Right ventricle myocardium inferior (tissue), 1 donor: ENCODE measurements around the gene MCOLN1. TPM values are rescaled to one million over a fixed set of nuclear protein-coding genes. Genes with fewer than 3 reads are reported as not detected.
A peak's percentile ranks its signal among the peaks of the same experiment; 100 is the strongest.

Experiments used
- ATAC-seq: fragments of 200-7000 bp; cut with Tn5 transposase; one replicate; pipeline ENCODE4 v1.9.1; 2020; ENCODE audit warnings: mild to moderate bottlenecking, moderate library complexity
- DNase-seq: peaks from one replicate; pipeline ENCODE4 v3.0.0; 2021; ENCODE audit errors: missing footprints
- intact Hi-C: fragments of 100-400 bp; cut with DNase I; formaldehyde crosslinking; loops from one replicate; pipeline ENCODE4 v1.11.0; 2022
- total RNA-seq: library from RNA; stranded (reverse); fragmentation: NEBNext Ultra II Directional; extraction: Animal tissue kit (Norgen Biotek cat#: 25700); gene quantifications from one replicate; pipeline ENCODE4 v1.2.1, GENCODE V29; 2021
- donor health status: DM: no; HTN: yes; CAD: no; lungs with severe emphysema.

The MCOLN1 gene
- total RNA-seq, 1 donor from 2014 or later = 19.5 TPM

DNA sequence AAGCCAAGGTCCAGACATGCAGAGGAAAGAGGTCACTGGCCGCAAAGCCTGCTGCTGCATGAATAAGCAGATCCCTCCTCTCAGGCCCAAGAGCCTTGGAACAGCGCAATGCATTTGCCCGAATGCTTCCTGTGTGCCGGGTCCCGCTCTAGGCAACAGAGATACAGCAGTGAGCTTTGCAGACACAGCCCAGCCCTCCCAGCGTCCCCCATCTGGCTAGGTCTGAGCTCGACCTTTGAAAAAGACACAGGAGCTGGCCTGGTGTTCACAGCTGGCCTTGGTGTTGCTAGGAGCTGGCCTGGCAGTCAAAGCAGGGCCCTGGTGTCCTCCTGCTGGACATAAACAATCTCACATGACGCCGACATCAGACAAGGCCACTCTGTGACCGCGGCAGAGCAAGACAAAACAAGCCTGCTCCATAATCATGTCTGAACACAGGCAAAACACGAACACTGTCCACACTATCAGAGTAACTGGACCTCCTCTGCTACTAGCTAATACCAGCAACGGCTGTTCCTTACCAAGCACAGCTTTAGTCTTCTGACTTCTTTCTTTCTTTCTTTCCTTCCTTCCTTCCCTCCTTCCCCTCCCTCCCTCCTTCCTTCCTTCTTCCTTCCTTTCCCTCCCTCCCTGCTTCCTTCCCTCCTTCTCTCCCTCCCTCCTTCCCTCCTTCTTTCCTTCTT, 27.9 kb upstream of the MCOLN1 start:
- ATAC-seq (peak; percentile 82), DNase-seq (peak; percentile 76)
- intact Hi-C loops = no loop called here

DNA sequence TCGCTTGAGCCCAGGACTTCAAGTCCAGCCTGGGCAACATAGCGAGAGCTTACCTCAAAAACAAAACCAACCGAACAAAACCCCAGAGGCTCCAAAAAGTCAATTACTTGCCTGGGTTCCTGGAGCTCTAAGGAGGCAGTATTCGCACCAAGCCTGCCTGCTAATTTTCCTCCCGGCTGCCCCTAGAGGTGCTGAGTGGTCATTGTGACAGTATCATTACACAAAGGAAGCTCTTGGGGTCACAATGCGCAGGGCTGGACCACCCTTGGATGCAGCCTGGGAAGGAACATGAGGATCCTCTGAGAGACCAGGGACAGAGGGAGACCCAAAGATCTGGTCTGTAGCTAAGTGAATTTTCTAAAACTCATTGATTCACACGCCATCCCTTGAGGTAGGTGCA, 25.1 kb upstream of the MCOLN1 start:
- intact Hi-C loops = no loop called here
- ATAC-seq (no peak), DNase-seq (peak; percentile 11)

DNA sequence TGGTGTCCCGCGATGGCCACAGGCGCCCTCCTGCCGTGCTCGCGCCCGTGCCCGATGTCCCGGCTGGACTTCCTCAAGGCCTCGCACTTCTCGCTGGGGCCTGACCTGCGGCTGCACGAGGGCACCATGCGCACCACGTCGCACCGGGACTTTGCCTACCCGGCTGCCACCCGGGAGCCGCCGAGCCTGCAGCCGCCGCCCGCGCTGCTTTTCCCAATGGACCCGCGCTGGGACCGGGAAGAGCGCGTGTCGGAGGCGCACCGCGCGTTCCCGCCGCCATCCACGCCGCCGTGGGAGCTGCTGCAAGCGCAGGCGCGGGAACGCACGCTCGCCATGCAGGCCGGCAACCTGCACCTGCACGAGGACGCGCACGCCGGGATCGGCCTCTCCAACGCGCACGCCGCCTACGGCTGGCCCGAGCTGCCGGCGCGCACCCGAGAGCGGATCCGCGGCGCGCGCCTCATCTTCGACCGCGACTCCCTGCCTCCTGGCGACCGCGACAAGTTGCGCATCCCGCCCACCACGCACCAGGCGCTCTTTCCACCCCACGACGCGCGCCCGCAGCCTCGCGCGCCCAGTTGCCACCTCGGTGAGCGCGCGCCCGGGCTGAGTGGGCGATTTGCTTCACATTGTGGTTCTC, 21.5 kb upstream of the MCOLN1 start:
- DNase-seq (no peak), ATAC-seq (no peak)
- intact Hi-C loops = no loop called here

DNA sequence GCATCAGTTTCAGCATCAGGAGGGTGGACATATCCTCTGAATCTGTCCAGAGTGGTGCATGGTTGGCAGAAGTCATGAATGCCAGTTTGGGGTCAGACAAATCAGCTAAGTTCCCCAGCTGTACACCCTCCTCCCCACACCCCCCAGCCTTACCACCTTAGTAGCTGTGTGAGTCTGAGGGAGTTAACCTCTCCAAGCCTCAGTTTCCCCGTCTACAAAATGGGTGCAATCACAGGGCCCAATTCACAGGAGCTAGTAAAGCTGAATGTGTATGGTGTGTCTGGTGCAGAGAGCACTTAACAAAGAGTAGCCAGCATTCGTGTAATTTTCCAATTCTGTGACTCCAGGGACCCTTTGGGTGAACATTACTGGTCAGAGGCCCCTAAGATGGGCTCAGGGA, 19.9 kb upstream of the MCOLN1 start:
- no peak for ATAC-seq
- intact Hi-C loops = no loop called here
- no peak for DNase-seq

DNA sequence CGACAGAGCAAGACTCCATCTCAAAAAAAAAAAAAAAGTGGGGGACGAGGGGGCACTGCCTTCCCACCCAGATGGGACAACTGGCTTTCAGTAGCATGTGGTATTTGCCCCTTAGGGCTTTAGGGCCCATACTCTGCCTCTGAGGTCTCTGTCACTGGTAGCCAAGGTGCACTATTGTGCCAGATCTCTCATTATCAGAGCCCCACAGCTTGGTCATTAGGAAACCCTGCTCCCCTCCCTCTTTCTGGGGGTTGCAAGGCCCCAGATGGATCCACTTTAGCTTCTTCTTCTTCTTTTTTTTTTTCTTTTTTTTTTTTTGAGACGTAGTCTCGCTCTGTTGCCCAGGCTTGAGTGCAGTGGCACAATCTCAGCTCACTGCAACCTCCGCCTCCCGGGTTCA, 17.7 kb upstream of the MCOLN1 start:
- intact Hi-C loops = no loop called here
- no peak for ATAC-seq

DNA sequence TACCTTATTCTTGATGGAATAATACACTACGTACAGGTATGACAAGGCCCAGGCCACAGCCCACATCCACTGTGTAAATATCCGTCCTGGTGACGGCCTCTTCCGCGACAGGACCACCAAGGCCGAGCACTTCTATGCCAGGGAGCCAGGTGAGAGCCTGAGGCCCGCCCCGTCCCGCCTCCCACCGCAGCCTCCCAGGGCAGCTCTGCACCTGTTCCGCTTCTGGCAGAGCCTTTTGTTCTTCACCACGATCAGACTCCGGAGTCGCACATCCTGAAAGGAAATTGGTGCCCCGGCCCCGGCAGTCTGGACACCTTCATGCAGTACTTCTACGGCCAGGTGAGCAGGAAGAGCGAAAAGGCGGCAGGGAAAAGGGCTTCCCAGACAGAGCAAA, 17.1 kb upstream of the MCOLN1 start:
- DNase-seq = no peak
- ATAC-seq = no peak
- intact Hi-C loops = no loop called here

More for the DNA sequence above, 17.7 kb upstream of the MCOLN1 start:
- no peak for DNase-seq

DNA sequence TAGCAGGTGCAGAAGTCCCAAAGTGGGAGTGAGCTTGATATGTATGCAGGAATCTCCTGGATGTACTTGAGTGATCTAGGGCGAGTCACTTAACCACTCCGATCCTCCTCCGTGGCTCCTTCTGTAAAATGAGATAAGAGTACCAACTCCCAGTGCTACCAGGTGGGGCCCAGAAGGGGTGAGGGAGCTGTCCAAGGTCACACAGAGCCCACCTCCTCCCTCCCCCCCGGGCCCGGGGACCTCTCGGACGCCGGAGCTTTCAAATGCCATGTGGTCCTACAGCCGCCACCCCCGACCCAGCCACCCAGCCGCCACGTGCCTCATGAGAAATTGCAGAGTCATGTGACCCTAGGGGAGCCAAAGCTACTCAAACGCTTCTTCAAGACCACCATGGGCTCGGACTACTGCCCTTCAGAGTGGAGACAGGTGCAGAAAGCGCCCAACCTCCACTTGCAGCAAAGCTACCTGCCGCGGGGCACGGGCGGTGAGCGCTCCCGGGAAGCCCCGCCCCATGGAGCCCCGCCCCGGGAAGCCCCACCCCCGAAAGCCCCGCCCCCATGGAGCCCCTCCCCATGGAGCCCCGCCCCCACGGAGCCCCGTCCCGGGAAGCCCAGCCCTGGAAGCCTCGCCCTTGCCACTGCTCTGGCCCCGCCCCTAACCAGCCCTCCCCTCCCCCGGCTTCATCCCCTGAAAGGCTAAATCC, 16.6 kb upstream of the MCOLN1 start:
- ATAC-seq = no peak
- no peak for DNase-seq
- intact Hi-C loops = no loop called here

DNA sequence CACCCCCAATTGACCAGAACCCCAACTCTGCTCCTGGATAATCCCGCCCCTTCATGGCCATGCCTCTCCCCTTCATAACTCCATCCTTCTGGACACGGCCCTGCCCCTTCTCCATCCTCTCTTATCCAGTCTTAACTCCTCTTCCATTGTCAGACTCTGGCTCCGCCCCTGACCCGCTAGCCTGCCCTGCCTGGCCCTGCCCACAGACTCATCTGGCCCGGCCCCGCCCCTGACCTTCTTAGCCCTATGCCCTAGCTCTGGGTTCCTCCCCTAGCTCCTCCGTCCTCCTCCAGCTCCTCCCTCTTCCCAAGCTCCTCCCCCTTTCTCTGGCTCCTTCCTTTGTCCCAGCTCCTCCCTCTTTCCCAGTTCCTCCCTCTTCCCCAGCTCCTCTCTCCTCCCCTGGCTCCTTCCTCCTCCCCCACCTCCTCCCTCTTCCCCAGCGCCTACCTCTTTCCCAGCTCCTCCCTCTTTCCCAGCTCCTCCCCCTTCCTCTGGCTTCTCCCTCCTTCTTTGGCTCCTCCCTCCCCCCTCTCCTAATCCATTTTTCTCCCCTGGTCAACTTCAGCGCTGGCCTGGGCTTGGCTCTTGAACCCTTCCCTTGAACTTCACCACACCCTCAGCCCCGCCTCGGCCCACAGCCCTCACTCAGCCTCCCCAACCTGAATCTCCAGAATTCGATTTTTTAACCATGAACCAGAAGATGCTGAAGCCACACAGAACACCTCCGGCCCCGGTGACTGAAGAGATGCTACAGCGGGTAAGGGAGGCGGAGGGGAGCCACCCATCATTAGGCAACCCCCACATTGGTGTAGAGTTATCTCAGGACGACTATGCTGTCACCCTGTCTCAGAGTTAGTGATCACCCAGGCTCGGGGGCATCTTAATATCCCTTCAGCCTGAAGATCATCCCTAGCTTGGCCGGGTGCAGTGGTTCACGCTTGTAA, 15.8 kb upstream of the MCOLN1 start:
- ATAC-seq (peak; percentile 87), DNase-seq (peak; percentile 92)
- intact Hi-C loops = no loop called here

DNA sequence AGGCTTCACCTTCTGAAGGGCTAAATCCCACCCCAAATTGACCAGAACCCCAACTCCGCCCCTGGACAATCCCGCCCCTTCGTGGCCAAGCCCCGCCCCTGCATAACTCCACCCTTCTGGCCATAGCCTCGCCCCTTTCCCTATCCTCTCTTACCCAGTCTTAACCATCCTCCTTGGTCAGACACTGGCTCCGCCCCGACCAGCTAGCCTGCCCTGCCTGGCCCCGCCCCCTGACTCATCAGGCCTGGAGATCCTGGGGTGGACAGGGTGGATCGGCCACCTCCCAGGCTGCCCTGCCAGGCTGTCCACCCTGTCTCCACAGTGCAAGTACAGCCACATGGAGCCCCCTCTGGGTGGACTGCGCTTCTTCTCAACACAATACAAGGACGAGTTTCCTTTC, 14.5 kb upstream of the MCOLN1 start:
- intact Hi-C loops = no loop called here
- ATAC-seq = no peak
- peak; percentile 86 for DNase-seq

DNA sequence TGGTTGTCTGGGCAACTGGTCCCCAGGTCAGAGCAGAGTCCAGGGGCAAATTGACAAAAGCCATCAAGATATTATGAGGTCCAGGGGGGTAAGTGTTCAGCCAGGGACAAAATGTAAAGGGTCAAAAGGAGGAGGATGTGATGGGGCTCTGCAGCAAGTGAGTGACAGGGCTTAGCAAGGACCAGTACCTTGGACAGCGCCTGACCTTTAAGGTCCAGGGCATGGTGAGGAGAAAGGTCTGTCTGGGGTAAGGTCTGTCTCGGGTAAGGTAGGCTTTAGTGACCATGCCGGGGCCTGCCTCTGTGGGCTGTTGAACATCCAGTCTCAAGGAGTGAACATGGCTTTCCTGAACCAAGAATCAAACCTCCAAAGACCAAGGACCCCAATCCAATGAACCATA, 12.8 kb upstream of the MCOLN1 start:
- DNase-seq = no peak
- no peak for ATAC-seq
- intact Hi-C loops = no loop called here

DNA sequence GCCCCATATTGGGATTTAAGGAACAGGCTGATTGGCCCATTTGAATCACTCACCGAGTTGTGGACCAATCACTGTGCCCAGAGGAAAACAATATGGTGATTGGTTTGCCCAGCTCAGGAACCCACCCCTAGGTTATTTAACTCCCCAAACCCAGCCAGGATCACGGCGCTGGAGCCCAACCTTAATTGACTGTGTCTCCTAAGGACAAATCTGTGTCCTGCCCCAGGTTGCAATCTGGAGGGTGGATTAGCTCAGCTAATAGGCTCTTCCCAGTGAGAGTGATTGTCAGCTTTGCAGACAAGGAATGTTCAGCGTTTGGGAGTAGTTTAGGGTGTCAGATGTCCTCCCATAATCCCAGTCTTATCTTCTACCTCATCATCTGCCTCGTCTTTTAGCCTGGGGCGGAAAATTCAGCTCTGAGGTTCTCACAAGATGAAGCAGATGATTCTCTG, 10.0 kb upstream of the MCOLN1 start:
- no peak for ATAC-seq
- intact Hi-C loops = no loop called here
- DNase-seq = no peak

DNA sequence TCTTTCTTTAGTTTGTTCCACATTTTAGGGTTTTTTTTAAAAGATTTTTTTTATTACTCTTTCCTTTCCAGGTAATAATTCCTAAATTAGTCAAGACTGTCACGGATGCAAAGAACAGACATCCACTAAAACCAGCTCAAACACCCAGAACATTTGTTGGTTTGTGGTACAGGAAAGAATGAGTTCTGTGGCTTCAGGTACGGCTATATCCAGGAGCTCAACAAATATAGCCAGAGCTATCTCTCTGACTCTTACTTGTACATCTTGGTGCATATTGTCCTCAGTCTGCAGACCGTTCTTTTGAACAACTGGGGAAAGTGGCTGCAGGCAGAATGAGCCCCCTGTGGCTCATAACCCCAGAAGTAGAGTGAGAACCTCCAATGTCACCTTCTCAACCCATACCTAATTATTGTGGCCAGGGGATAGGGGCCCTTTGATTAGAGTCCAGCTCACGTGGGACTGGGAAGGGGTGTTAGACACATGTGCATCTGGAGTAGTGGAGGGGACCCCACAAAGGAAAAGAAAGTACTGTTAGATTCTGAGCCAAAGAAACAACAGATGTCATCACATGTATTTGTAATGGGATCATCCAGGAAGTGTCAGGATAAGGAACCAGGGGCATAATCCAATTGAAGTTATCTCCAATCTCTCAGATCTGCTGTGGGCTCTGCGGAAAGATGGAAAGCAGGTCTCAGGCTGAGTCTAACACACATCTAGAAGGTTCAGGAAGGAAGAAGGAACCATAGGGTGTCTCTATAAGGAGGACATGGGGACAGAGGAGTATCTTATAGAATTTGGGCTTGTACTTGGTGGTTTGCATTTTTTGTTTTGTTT, 8.4 kb upstream of the MCOLN1 start:
- DNase-seq (no peak), ATAC-seq (no peak)
- intact Hi-C loops = no loop called here

DNA sequence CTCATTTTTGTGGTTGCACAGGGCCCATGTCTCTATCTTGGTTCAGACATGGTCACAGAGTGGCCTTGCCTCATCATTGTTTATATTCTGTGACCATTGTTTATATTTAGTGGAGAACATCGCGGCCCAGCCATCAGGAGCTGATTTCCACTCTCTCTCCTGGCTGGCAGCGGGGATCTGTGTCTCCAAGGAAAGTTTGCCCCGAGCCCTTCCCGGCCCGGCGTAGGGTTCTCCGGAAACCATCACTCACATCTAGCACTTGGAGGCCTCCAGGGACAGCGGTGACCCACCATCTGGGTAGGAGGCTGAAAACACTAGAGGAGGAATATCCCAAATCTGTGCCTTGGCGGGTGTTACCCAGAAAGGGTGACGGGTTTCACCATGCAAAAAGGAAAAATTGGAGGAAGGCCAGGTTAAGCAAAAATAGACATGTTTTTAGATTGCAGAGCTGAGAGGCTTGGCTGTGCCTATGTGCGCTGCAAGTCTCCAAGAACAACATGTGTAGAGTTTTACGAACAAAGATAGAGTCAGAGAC, 7.2 kb upstream of the MCOLN1 start:
- DNase-seq (peak; percentile 74), ATAC-seq (peak; percentile 56)
- intact Hi-C loops = loop anchor here (5.0 kb wide), 1 partner anchor 118 kb away; no protein-coding TSS in a partner anchor

DNA sequence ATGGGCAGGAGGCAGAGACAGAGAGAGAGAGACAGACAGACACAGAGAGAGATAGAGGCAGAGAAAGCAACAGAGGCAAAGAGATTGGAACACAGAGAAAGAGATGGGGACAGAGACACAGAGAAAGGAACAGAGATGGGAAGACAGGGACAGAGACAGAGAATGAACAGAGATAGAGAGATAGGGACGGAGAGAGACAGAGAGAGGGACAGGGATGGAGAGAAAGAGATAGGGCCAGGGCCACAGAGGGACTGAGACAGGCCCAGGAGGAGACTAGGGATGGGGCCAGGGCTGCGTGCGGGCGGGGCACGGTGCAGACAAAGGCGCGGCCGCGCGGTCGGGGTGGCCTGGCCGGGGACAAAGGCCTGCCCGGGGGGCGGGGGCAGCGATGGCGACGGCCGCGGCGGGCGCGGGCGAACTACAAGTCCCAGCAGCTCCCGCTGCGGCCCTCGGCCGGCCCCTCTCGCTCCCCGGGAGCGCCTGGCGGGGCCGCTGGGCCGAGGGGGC, 6.7 kb upstream of the MCOLN1 start, which contains the start of gene ZNF358:
Gene ZNF358, plus strand, starts transcription at position 459 of the 507 bp plus-strand sequence. CDS start 3,140 bp downstream, outside the sequence.
- ATAC-seq (peak; percentile 85), DNase-seq (peak; percentile 89)
- intact Hi-C loops = loop anchor here (5.0 kb wide), 1 partner anchor 118 kb away; no protein-coding TSS in a partner anchor

DNA sequence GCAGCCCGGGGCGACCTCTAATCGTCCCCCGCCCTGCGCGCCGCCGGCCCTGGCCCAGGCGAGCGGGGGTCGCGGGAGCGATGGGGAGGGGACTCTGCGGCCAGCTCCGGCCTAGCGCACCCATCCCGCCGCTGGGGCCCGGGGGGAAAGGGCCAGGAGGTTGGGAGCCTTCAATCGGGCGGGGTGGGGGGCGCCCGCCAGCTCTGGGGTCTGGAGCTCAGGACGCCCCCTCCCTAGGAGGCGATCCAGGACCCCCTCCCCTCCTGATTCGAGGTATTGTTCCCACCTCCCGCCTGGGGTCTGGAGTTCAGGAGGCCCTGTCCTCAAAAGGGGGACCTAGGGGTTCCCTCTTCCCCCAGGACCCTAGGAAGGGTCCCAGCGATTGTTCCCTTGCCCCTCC, 6.1 kb upstream of the MCOLN1 start:
- DNase-seq = no peak
- intact Hi-C loops = loop anchor here (5.0 kb wide), 1 partner anchor 119 kb away; no protein-coding TSS in a partner anchor

DNA sequence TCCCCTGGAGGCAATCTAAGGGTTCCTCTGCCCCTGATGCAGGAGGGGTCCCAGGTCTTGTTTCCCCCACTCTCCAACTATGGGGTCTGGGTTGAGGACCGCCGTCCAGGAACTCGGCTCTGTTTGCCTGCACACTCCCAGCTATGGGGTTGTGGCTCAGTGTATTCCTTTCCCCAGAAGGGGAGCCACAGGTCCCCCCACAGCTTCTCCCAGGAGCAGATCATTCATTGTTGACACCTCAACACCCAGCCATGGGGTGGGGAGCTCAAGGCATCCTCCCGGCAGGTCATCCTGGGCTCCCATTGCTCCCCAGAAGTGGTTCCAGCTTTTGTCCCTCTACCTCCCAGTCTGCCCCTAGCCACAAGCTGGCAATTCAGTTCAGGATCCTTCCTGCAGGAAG, 5.5 kb upstream of the MCOLN1 start:
- intact Hi-C loops = loop anchor here (5.0 kb wide), 1 partner anchor 120 kb away; no protein-coding TSS in a partner anchor
- no peak for ATAC-seq
- DNase-seq = no peak

More for the DNA sequence above, 6.1 kb upstream of the MCOLN1 start:
- ATAC-seq = no peak
